Measurements from ENCODE around the gene XAB2. TPM values are rescaled to one million over a fixed set of nuclear protein-coding genes. Genes with fewer than 3 reads are reported as not detected.

The XAB2 gene
- total and polyA plus RNA-seq, 2 experiments from 2014 or later: 12.2 to 33.0 TPM

- no peaks in the 10 kb centered on the region for H3K4me1 ChIP-seq (ENCODE audit: insufficient read depth)
- no peaks in the 10 kb centered on the region for H3K36me3 ChIP-seq (ENCODE audit: low read depth)
- H4K20me1 ChIP-seq (ENCODE audit: insufficient read depth): no peaks in the 10 kb centered on the region
- peak; percentile 13 for DNase-seq
- no peak for TF ChIP-seq EZH2phosphoT487 (IDR thresholded peaks at IDR 0.05; ENCODE audit: insufficient read depth, low read depth)
- TF ChIP-seq EZH2 (IDR thresholded peaks at IDR 0.05; ENCODE audit: insufficient read depth, poor library complexity, severe bottlenecking): no peak
- no peaks in the 10 kb centered on the region for H3F3A ChIP-seq (ENCODE audit: insufficient read depth)
- H3K27me3 ChIP-seq (replicated peaks; ENCODE audit: insufficient read depth): peaks cover 18% of the 10 kb centered on the region
- no peak overlapping the region for H3K27ac ChIP-seq
- no peaks in the 10 kb centered on the region for H3K79me2 ChIP-seq (ENCODE audit: insufficient read depth)
- H3K9ac ChIP-seq: no peak overlapping the region
- no peak overlapping the region for H3K4me3 ChIP-seq
- H3K4me2 ChIP-seq (ENCODE audit: unreplicated experiment): no peak overlapping the region
- no peaks in the 10 kb centered on the region for H3K9me3 ChIP-seq (ENCODE audit: low read depth)
- no peaks in the 10 kb centered on the region for H3K9me2 ChIP-seq (ENCODE audit: insufficient read depth)
- no peak overlapping the region for H2AFZ ChIP-seq
- in situ Hi-C loops (cut with MboI): no loop called here
These were observed 28.6 kb downstream of the XAB2 start for GRCh38 chr19:7600721-7601120.

GRCh38 chr19:7598180-7598579 is 31.2 kb downstream of the XAB2 start:
- no peak for TF ChIP-seq EZH2phosphoT487 (IDR thresholded peaks at IDR 0.05; ENCODE audit: insufficient read depth, low read depth)
- no peak for TF ChIP-seq EZH2 (IDR thresholded peaks at IDR 0.05; ENCODE audit: insufficient read depth, poor library complexity, severe bottlenecking)
- Histone ChIP-seq H3K9me2 (ENCODE audit: insufficient read depth) (no peaks in the 10 kb centered on the region), H3K9ac (no peak overlapping the region), H3K36me3 (ENCODE audit: low read depth) (no peaks in the 10 kb centered on the region), H3K4me2 (ENCODE audit: unreplicated experiment) (no peak overlapping the region), H4K20me1 (ENCODE audit: insufficient read depth) (no peaks in the 10 kb centered on the region), H3K4me1 (ENCODE audit: insufficient read depth) (no peaks in the 10 kb centered on the region), H3K9me3 (ENCODE audit: low read depth) (no peaks in the 10 kb centered on the region), H3K27me3 (replicated peaks; ENCODE audit: insufficient read depth) (peaks cover 40% of the 10 kb centered on the region), H2AFZ (no peak overlapping the region), H3F3A (ENCODE audit: insufficient read depth) (no peaks in the 10 kb centered on the region), H3K79me2 (ENCODE audit: insufficient read depth) (no peaks in the 10 kb centered on the region), H3K27ac (no peak overlapping the region), H3K4me3 (no peak overlapping the region)
- in situ Hi-C loops (cut with MboI): no loop called here
- WGBS, 2 experiments (ENCODE audit: low coverage in 1 of 2, low lambda C conversion rate in 2 of 2, missing lambda C conversion rate in 2 of 2): 55 to 62% methylated on average over 6 of the region's 6 CpGs
- DNase-seq: no peak

GRCh38 chr19:7597689-7598088 is 31.7 kb downstream of the XAB2 start:
- H3K4me1 ChIP-seq (ENCODE audit: insufficient read depth): no peaks in the 10 kb centered on the region
- no peak for TF ChIP-seq EZH2phosphoT487 (IDR thresholded peaks at IDR 0.05; ENCODE audit: insufficient read depth, low read depth)
- no peak for TF ChIP-seq EZH2 (IDR thresholded peaks at IDR 0.05; ENCODE audit: insufficient read depth, poor library complexity, severe bottlenecking)
- in situ Hi-C loops (cut with MboI): no loop called here
- no peaks in the 10 kb centered on the region for H3F3A ChIP-seq (ENCODE audit: insufficient read depth)
- no peaks in the 10 kb centered on the region for H3K79me2 ChIP-seq (ENCODE audit: insufficient read depth)
- no peak overlapping the region for H2AFZ ChIP-seq
- H3K9me2 ChIP-seq (ENCODE audit: insufficient read depth): no peaks in the 10 kb centered on the region
- H3K4me3 ChIP-seq: no peak overlapping the region
- no peak overlapping the region for H3K9ac ChIP-seq
- DNase-seq: peak; percentile 23
- no peak overlapping the region for H3K27ac ChIP-seq
- no peak overlapping the region for H3K4me2 ChIP-seq (ENCODE audit: unreplicated experiment)
- 62% methylated on average over 9 of the region's 9 CpGs for WGBS, 2 experiments (ENCODE audit: low coverage in 1 of 2, low lambda C conversion rate in 2 of 2, missing lambda C conversion rate in 2 of 2)
- no peaks in the 10 kb centered on the region for H3K36me3 ChIP-seq (ENCODE audit: low read depth)
- no peaks in the 10 kb centered on the region for H4K20me1 ChIP-seq (ENCODE audit: insufficient read depth)
- peaks cover 40% of the 10 kb centered on the region for H3K27me3 ChIP-seq (replicated peaks; ENCODE audit: insufficient read depth)
- H3K9me3 ChIP-seq (ENCODE audit: low read depth): no peaks in the 10 kb centered on the region

- peaks cover 40% of the 10 kb centered on the region for H3K27me3 ChIP-seq (replicated peaks; ENCODE audit: insufficient read depth)
- H3K9ac ChIP-seq: no peak overlapping the region
- no peaks in the 10 kb centered on the region for H3F3A ChIP-seq (ENCODE audit: insufficient read depth)
- no peak overlapping the region for H2AFZ ChIP-seq
- DNase-seq: no peak
- 2 to 3% methylated on average over 29 to 35 of the region's 70 CpGs for WGBS, 2 experiments (ENCODE audit: low coverage in 1 of 2, low lambda C conversion rate in 2 of 2, missing lambda C conversion rate in 2 of 2)
- H3K36me3 ChIP-seq (ENCODE audit: low read depth): no peaks in the 10 kb centered on the region
- no peak overlapping the region for H3K27ac ChIP-seq
- H3K9me3 ChIP-seq (ENCODE audit: low read depth): no peaks in the 10 kb centered on the region
- no peak overlapping the region for H3K4me2 ChIP-seq (ENCODE audit: unreplicated experiment)
- TF ChIP-seq EZH2 (IDR thresholded peaks at IDR 0.05; ENCODE audit: insufficient read depth, poor library complexity, severe bottlenecking) (peak; percentile 70), EZH2phosphoT487 (IDR thresholded peaks at IDR 0.05; ENCODE audit: insufficient read depth, low read depth) (0 out of 2 replicates have a peak, but pooled peaks have one; percentile 44)
- no peaks in the 10 kb centered on the region for H3K79me2 ChIP-seq (ENCODE audit: insufficient read depth)
- H3K4me1 ChIP-seq (ENCODE audit: insufficient read depth): no peaks in the 10 kb centered on the region
- H3K4me3 ChIP-seq: no peak overlapping the region
- no peaks in the 10 kb centered on the region for H4K20me1 ChIP-seq (ENCODE audit: insufficient read depth)
- H3K9me2 ChIP-seq (ENCODE audit: insufficient read depth): no peaks in the 10 kb centered on the region
- in situ Hi-C loops (cut with MboI): no loop called here
These were observed 33.0 kb downstream of the XAB2 start for GRCh38 chr19:7596211-7596937.
